Measurements from ENCODE around the gene TSTD2. TPM values are rescaled to one million over a fixed set of nuclear protein-coding genes. Genes with fewer than 3 reads are reported as not detected.

Gene TSTD2
- total RNA-seq, 1 experiment from 2014 or later, result 29.7 TPM

DNA sequence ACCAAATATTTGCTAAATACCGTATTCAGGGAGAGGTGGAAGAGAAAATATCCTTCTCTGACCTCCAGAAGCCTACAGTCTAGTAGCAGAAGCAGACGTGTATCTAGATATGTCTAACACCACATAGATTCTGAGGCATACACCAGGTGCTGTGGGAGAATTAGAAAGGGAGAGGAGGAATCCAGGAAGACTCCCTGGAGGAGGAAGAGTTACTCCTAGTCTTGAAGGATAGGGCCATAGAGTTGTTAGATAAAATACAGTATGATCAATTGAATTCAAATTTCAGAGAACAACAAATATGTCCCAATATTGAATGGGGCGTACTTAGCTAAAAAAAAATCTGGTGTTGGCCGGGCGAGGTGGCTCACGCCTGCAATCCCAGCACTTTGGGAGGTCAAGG, 73.0 kb downstream of the TSTD2 start:
- intact Hi-C loops (cut with micrococcal nuclease; ENCODE audit: unreplicated experiment), result no loop called here
- ChIA-PET CTCF (interaction anchor here (1.6 kb wide), 1 partner anchor 38 kb away, joined by 5 read pairs; no protein-coding TSS in a partner anchor), POLR2A (ENCODE audit: low non-redundant PET) (no interaction called here)
- Histone ChIP-seq H3K4me1 (ENCODE audit: insufficient read depth, low read length, poor library complexity, severe bottlenecking) (no peaks in the 10 kb centered on the region), H3K27ac (ENCODE audit: low read depth, low read length, poor library complexity, severe bottlenecking) (no peak overlapping the region), H3K27me3 (replicated peaks; ENCODE audit: insufficient read depth, low read depth, low read length, poor library complexity) (no peaks in the 10 kb centered on the region), H3K4me3 (ENCODE audit: low read depth, low read length, poor library complexity, severe bottlenecking) (no peak overlapping the region), H3K36me3 (ENCODE audit: insufficient read depth, low read length, poor library complexity, severe bottlenecking) (no peaks in the 10 kb centered on the region), H3K9me3 (ENCODE audit: low read depth, low read length, poor library complexity, severe bottlenecking) (no peaks in the 10 kb centered on the region)
- no peak for TF ChIP-seq CTCF (conservative IDR thresholded peaks at IDR 0.05; ENCODE audit: low read depth, low read length)
- BruUV-seq (replicated peaks), result no TSS peak
- DNase-seq (ENCODE audit: low spot score), result no peak

DNA sequence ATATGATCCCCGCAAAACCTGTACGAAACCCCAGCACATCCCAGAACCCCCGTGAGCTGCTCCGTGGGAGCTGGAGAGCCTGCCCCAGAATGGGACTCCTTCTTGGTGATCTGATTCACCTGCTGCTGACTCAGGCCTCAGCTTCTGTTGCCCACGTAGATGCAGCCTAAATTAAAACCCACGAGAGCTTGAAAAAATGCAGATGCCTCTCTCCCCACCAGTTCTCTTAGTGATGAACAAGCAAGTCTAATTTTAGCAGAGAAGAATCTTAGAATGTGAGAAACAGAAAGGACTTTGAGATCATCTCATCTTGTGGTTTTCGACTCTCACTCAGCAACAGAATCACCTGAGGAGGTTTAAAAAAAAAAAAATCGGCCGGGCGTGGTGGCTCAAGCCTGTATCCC, 74.1 kb downstream of the TSTD2 start:
- ChIA-PET CTCF (no interaction called here), POLR2A (ENCODE audit: low non-redundant PET) (interaction anchor here (0.5 kb wide), 1 partner anchor 11 kb away, joined by 5 read pairs; no protein-coding TSS in a partner anchor)
- H3K4me1 ChIP-seq (ENCODE audit: insufficient read depth, low read length, poor library complexity, severe bottlenecking), result no peaks in the 10 kb centered on the region
- no peak for DNase-seq (ENCODE audit: low spot score)
- no TSS peak for BruUV-seq (replicated peaks)
- H3K9me3 ChIP-seq (ENCODE audit: low read depth, low read length, poor library complexity, severe bottlenecking), result no peaks in the 10 kb centered on the region
- H3K27me3 ChIP-seq (replicated peaks; ENCODE audit: insufficient read depth, low read depth, low read length, poor library complexity), result no peaks in the 10 kb centered on the region
- intact Hi-C loops (cut with micrococcal nuclease; ENCODE audit: unreplicated experiment), result no loop called here
- no peak overlapping the region for H3K4me3 ChIP-seq (ENCODE audit: low read depth, low read length, poor library complexity, severe bottlenecking)
- no peak overlapping the region for H3K27ac ChIP-seq (ENCODE audit: low read depth, low read length, poor library complexity, severe bottlenecking)
- no peaks in the 10 kb centered on the region for H3K36me3 ChIP-seq (ENCODE audit: insufficient read depth, low read length, poor library complexity, severe bottlenecking)
- no peak for TF ChIP-seq CTCF (conservative IDR thresholded peaks at IDR 0.05; ENCODE audit: low read depth, low read length)
- no peak for TF ChIP-seq EZH2 (IDR thresholded peaks at IDR 0.05; ENCODE audit: borderline replicate concordance, low read depth, low read length, poor library complexity, severe bottlenecking)

DNA sequence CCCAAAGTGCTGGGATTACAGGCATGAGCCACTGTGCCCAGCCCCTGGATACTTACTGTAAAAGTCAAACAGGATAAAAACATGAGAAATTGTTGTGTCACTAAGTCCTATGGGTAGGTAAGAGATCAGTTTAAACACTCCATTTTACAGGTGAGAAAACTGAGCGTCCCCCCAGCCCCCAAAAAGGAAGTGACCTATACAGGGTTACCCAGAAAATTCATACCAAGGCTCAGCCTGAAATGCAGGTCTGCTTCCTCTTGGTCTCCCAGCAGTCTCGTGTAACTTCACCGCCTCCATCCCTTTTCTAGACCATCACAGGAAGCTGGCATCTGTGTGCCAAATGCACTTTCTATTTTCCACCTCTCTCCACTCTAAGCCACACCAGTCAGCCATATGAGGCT, 74.5 kb downstream of the TSTD2 start:
- TF ChIP-seq EZH2 (IDR thresholded peaks at IDR 0.05; ENCODE audit: borderline replicate concordance, low read depth, low read length, poor library complexity, severe bottlenecking), result no peak
- no peak for TF ChIP-seq CTCF (conservative IDR thresholded peaks at IDR 0.05; ENCODE audit: low read depth, low read length)
- ChIA-PET CTCF (no interaction called here), POLR2A (ENCODE audit: low non-redundant PET) (no interaction called here)
- no peak for DNase-seq (ENCODE audit: low spot score)
- BruUV-seq (replicated peaks), result no TSS peak
- Histone ChIP-seq H3K4me3 (ENCODE audit: low read depth, low read length, poor library complexity, severe bottlenecking) (no peak overlapping the region), H3K27ac (ENCODE audit: low read depth, low read length, poor library complexity, severe bottlenecking) (no peak overlapping the region), H3K27me3 (replicated peaks; ENCODE audit: insufficient read depth, low read depth, low read length, poor library complexity) (no peaks in the 10 kb centered on the region), H3K36me3 (ENCODE audit: insufficient read depth, low read length, poor library complexity, severe bottlenecking) (no peaks in the 10 kb centered on the region), H3K4me1 (ENCODE audit: insufficient read depth, low read length, poor library complexity, severe bottlenecking) (no peaks in the 10 kb centered on the region), H3K9me3 (ENCODE audit: low read depth, low read length, poor library complexity, severe bottlenecking) (no peaks in the 10 kb centered on the region)
- intact Hi-C loops (cut with micrococcal nuclease; ENCODE audit: unreplicated experiment), result no loop called here

Measured in A673 (cell line).